Measurements from ENCODE around the gene TOR1A. TPM values are rescaled to one million over a fixed set of nuclear protein-coding genes. Genes with fewer than 3 reads are reported as not detected.

TOR1A gene
- total and polyA plus RNA-seq, 12 donors, result 10.9 to 19.8 (median 13.3) TPM

GRCh38 chr9:129815278-129815677 is 8.7 kb downstream of the TOR1A start:
- Histone ChIP-seq H3K27me3 (no peaks in the 10 kb centered on the region), H3K36me3 (peaks cover 0 to 99% (median 40%) of the 10 kb centered on the region in 9 donors), H3K27ac (no peak overlapping the region), H3K4me3 (no peak overlapping the region), H3K4me1 (peaks cover 0 to 8% (median 0%) of the 10 kb centered on the region in 9 donors), H3K9me3 (no peaks in the 10 kb centered on the region)
- DNase-seq (no peak), ATAC-seq (no peak)
- TF ChIP-seq CTCF (IDR thresholded peaks at IDR 0.05), result no peak
- intact Hi-C loops (cut with DNase I), result no loop called here
- WGBS, 2 donors, result 89 to 91% methylated on average over 11 of the region's 11 CpGs

- no peak for ATAC-seq
- Histone ChIP-seq H3K4me3 (no peak overlapping the region), H3K9me3 (no peaks in the 10 kb centered on the region), H3K27ac (no peak overlapping the region), H3K27me3 (no peaks in the 10 kb centered on the region), H3K4me1 (peaks cover 0 to 8% (median 0%) of the 10 kb centered on the region in 9 donors), H3K36me3 (peaks cover 0 to 99% (median 39%) of the 10 kb centered on the region in 9 donors)
- DNase-seq, result no peak
- intact Hi-C loops (cut with DNase I), result no loop called here
- no peak for TF ChIP-seq CTCF (IDR thresholded peaks at IDR 0.05)
- WGBS, 2 donors, result 85 to 86% methylated on average over 17 of the region's 17 CpGs
Observed at GRCh38 chr9:129814432-129815223, 9.3 kb downstream of the TOR1A start.

- Histone ChIP-seq H3K9me3 (no peaks in the 10 kb centered on the region), H3K4me3 (no peak overlapping the region), H3K27me3 (no peaks in the 10 kb centered on the region), H3K4me1 (peaks cover 0 to 8% (median 0%) of the 10 kb centered on the region in 9 donors), H3K27ac (no peak overlapping the region), H3K36me3 (peaks cover 0 to 99% (median 41%) of the 10 kb centered on the region in 9 donors)
- intact Hi-C loops (cut with DNase I), result no loop called here
- no peak for ATAC-seq
- WGBS, 2 donors, result 81 to 82% methylated on average over 9 of the region's 9 CpGs
- no peak for DNase-seq
- no peak for TF ChIP-seq CTCF (IDR thresholded peaks at IDR 0.05)
Observed at GRCh38 chr9:129813661-129814060, 10.3 kb downstream of the TOR1A start.

- intact Hi-C loops (cut with DNase I), result no loop called here
- Histone ChIP-seq H3K9me3 (no peaks in the 10 kb centered on the region), H3K27me3 (no peaks in the 10 kb centered on the region), H3K4me1 (peaks cover 0 to 4% (median 0%) of the 10 kb centered on the region in 9 donors), H3K27ac (no peak overlapping the region), H3K4me3 (no peak overlapping the region), H3K36me3 (peaks cover 0 to 98% (median 34%) of the 10 kb centered on the region in 9 donors)
- 90% methylated on average over 9 of the region's 9 CpGs for WGBS, 2 donors
- ATAC-seq (no peak), DNase-seq (no peak)
- TF ChIP-seq CTCF (IDR thresholded peaks at IDR 0.05), result no peak
Observed at GRCh38 chr9:129812385-129812784, 11.6 kb downstream of the TOR1A start.

Data from heart right ventricle (tissue), 16 donors.